Measurements from ENCODE around the gene C1orf226.
"Not testable (repeated sequence)": the region's sequence is repeated elsewhere in the genome, so short reads cannot be mapped to it uniquely, and the experiment has no call there.

The C1orf226 gene

DNA sequence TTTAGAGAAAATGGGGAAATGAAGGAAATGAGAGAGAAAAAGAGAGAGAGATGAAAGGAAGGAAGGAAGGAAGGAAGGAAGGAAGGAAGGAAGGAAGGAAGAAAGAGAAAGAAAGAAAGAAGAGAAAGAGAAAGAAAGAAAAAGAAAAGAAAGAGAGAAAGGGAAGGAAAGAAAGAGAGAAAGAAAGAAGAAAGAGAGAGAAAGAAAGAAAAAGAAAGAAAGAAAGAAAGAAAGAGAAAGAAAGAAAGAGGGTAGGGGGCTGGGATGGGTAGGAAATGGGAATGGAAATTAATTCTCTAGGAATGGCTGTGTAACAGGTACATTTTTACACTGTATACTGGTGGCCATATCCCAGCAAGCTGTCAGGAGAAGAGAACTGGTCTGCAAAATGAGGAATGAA lies 34.7 kb downstream of the C1orf226 start:
- no peak for DNase-seq

GRCh38 chr1:162416909-162417308 lies 35.4 kb downstream of the C1orf226 start:
- DNase-seq, result no peak

DNA sequence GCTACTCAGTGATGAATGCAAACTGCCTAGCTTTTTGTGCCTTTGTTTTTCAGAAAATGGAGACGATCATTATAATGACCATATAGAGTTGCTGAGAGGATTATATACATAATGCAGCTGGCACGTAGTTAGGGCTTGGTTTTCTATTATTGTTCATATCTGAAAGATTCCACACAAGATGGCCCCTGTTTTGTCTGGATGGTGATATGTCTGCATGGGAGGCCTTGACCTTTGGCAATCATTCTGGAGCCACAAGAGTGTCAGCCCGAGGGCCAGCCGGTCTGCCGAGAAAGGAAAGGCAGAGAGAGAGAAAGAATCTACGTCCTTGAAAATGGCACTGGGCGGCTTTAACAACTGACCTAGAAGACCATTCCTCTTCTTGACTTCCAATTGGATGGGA lies 36.1 kb downstream of the C1orf226 start:
- DNase-seq, result no peak

DNA sequence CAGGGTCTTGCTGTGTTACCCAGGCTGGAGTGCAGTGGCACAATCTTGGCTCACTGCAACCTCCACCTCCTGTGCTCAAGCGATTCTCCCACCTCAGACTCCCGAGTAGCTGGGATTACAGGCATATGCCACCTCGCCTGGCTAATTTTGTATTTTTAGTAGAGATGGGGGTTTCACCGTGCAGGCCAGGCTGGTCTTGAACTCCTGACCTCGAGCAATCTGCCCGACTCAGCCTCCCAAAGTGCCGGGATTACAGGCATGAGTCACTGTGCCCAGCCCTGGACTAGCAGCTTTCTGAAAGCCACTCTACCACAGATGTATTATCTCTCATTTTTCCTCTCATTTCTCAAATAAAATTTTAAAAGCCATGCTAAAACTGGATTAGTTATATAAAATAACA lies 37.1 kb downstream of the C1orf226 start:
- DNase-seq, result not testable (repeated sequence)

- not testable (repeated sequence) for DNase-seq
Observed at GRCh38 chr1:162419450-162419931, 38.0 kb downstream of the C1orf226 start.

GRCh38 chr1:162420120-162420519 lies 38.6 kb downstream of the C1orf226 start:
- no peak for DNase-seq

GRCh38 chr1:162421258-162422164 lies 40.0 kb downstream of the C1orf226 start:
- DNase-seq, result no peak

DNA sequence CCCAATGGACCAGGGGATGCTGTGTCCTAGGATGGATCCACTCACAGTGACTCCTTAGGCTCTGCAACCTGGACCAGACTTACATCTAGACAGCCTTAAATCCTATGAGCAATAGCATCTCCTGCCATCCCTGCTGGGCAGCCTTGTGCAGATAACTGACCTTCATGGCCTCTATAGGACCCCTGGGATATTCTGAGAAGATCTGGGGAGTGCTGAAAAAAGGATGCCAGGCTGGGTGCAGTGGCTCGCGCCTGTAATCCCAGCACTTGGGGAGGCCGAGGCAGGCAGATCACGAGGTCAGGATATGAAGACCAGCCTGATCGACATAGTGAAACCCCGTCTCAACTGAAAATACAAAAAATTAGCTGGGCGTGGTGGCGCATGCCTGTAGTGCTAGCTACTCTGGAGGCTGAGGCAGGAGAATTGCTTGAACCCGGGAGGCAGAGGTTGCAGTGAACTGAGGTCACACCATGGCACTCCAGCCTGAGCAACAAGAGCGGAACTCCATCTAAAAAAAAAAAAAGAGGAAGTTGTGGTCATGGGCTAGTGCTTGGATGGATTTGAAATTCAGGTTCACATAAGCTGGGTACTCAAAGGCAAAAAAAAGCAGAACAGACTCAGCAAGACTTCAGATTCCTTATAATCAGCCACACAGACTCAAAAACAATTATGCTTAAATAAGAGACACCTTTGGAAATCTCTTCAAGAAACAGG lies 41.3 kb downstream of the C1orf226 start:
- no peak for DNase-seq

GRCh38 chr1:162430583-162430982 lies 49.1 kb downstream of the C1orf226 start:
- no peak for DNase-seq

- not testable (repeated sequence) for DNase-seq
Observed at GRCh38 chr1:162432977-162433713, 51.6 kb downstream of the C1orf226 start.
